Thyroid gland (tissue), 4 donors: Measurements from ENCODE around the gene CHST11. TPM values are rescaled to one million over a fixed set of nuclear protein-coding genes. Genes with fewer than 3 reads are reported as not detected.

Experiments
- DNase-seq, 2 donors: peaks; one replicate each; pipeline ENCODE4 v3.0.0-alpha.2; 2019
- H3K27ac ChIP-seq, 3 donors: fragments of 200-600 bp; sonication (generic); 1 replicate in 2 of 3; 2 replicates in 1 of 3; pipeline ENCODE4 v1.5.1; 2016 to 2019; ENCODE audit warnings: mild to moderate bottlenecking in 1 of 3, moderate library complexity in 1 of 3
- H3K27me3 ChIP-seq: fragments of 200-600 bp; sonication (generic); one replicate; pipeline ENCODE4 v1.5.1; 2019
- H3K36me3 ChIP-seq, 2 donors: fragments of 200-600 bp; sonication (generic); one replicate each; pipeline ENCODE4 v1.5.1; 2016 to 2019
- H3K4me1 ChIP-seq, 2 donors: fragments of 200-600 bp; sonication (generic); one replicate each; pipeline ENCODE4 v1.5.1; 2017 to 2019
- H3K4me3 ChIP-seq, 3 donors: fragments of 200-600 bp; sonication (generic); replicated peaks in 1 of 3; 1 replicate in 2 of 3; 2 replicates in 1 of 3; pipeline ENCODE4 v1.5.1; 2016; ENCODE audit warnings: mild to moderate bottlenecking in 1 of 3
- H3K9me3 ChIP-seq: fragments of 200-600 bp; sonication (generic); one replicate; pipeline ENCODE4 v1.5.1; 2017
- CTCF ChIP-seq, 6 experiments: fragments of 200-600 bp in 3 of 6; fragments of 450-650 bp in 3 of 6; sonication (generic) in 3 of 6; IDR thresholded peaks; one replicate each; pipeline ENCODE4 v1.5.1; 2016 to 2019; ENCODE audit warnings: antibody characterized with exemption in 6 of 6, mild to moderate bottlenecking in 2 of 6, inconsistent platforms in 1 of 6, moderate library complexity in 1 of 6
- POLR2A ChIP-seq, 2 donors: fragments of 450-650 bp; IDR thresholded peaks; one replicate each; pipeline ENCODE4 v1.6.1; 2017; ENCODE audit warnings: antibody characterized with exemption in 2 of 2, mild to moderate bottlenecking in 2 of 2, moderate library complexity in 1 of 2
- WGBS, 2 donors: methylation state at CpG; one replicate each; pipeline ENCODE4 v1.1.5; 2017; 5-methylcytosine and 5-hydroxymethylcytosine counted together
- intact Hi-C: fragments of 100-400 bp; cut with DNase I; formaldehyde crosslinking; loops from one replicate; pipeline ENCODE4 v1.15.1; 2023
- total RNA-seq, 4 donors: library from RNA; depleted of rRNA; stranded (reverse); fragments of >200 nt; gene quantifications; one replicate each; pipeline ENCODE4 v1.2.3, GENCODE V29; 2016

CHST11 gene
- total RNA-seq, 4 donors from 2014 or later = 6.9 to 11.6 (median 8.0) TPM

GRCh38 chr12:104490850-104491249 is 34.1 kb downstream of the CHST11 start:
- no peak overlapping the region for H3K4me3 ChIP-seq
- H3K27me3 ChIP-seq = no peaks in the 10 kb centered on the region
- H3K27ac ChIP-seq = no peak overlapping the region
- H3K36me3 ChIP-seq = no peaks in the 10 kb centered on the region
- WGBS, 2 donors = 75 to 86% methylated on average over 3 of the region's 3 CpGs
- no peaks in the 10 kb centered on the region for H3K9me3 ChIP-seq
- no peak for DNase-seq
- no peak for TF ChIP-seq CTCF (IDR thresholded peaks at IDR 0.05)
- TF ChIP-seq POLR2A (IDR thresholded peaks at IDR 0.05) = no peak
- intact Hi-C loops = no loop called here
- peaks cover 0 to 11% of the 10 kb centered on the region in 2 donors for H3K4me1 ChIP-seq

- Histone ChIP-seq H3K9me3 (no peaks in the 10 kb centered on the region), H3K27ac (peak overlapping the region in 1 of 3 donors; percentile 38), H3K4me1 (no peaks in the 10 kb centered on the region), H3K36me3 (no peaks in the 10 kb centered on the region), H3K4me3 (no peak overlapping the region), H3K27me3 (no peaks in the 10 kb centered on the region)
- TF ChIP-seq POLR2A (IDR thresholded peaks at IDR 0.05) (no peak), CTCF (IDR thresholded peaks at IDR 0.05) (no peak)
- intact Hi-C loops = no loop called here
- 96 to 98% methylated on average over 6 to 7 of the region's 7 CpGs for WGBS, 2 donors
- DNase-seq = no peak
These were observed 36.7 kb downstream of the CHST11 start for GRCh38 chr12:104493496-104493895.

GRCh38 chr12:104494137-104494792 is 37.5 kb downstream of the CHST11 start:
- no peaks in the 10 kb centered on the region for H3K36me3 ChIP-seq
- intact Hi-C loops = no loop called here
- no peaks in the 10 kb centered on the region for H3K27me3 ChIP-seq
- H3K4me1 ChIP-seq = no peaks in the 10 kb centered on the region
- H3K27ac ChIP-seq = peak overlapping the region in 1 of 3 donors; percentile 38
- TF ChIP-seq CTCF (IDR thresholded peaks at IDR 0.05) (no peak), POLR2A (IDR thresholded peaks at IDR 0.05) (no peak)
- H3K9me3 ChIP-seq = no peaks in the 10 kb centered on the region
- H3K4me3 ChIP-seq = no peak overlapping the region
- WGBS, 2 donors = 71 to 84% methylated on average over 13 of the region's 13 CpGs
- DNase-seq = peak in 1 of 2 donors; percentile 10

- TF ChIP-seq CTCF (IDR thresholded peaks at IDR 0.05) = no peak
- TF ChIP-seq POLR2A (IDR thresholded peaks at IDR 0.05) = no peak
- 79% methylated on average over 5 of the region's 5 CpGs for WGBS, 2 donors
- H3K27me3 ChIP-seq = no peaks in the 10 kb centered on the region
- no peaks in the 10 kb centered on the region for H3K36me3 ChIP-seq
- no peak overlapping the region for H3K4me3 ChIP-seq
- no peak overlapping the region for H3K27ac ChIP-seq
- no peaks in the 10 kb centered on the region for H3K9me3 ChIP-seq
- DNase-seq = no peak
- H3K4me1 ChIP-seq = no peaks in the 10 kb centered on the region
- intact Hi-C loops = no loop called here
These were observed 38.0 kb downstream of the CHST11 start for GRCh38 chr12:104494793-104495158.

- Histone ChIP-seq H3K27ac (no peak overlapping the region), H3K4me3 (no peak overlapping the region), H3K4me1 (no peaks in the 10 kb centered on the region), H3K9me3 (no peaks in the 10 kb centered on the region), H3K36me3 (no peaks in the 10 kb centered on the region), H3K27me3 (no peaks in the 10 kb centered on the region)
- TF ChIP-seq CTCF (IDR thresholded peaks at IDR 0.05) = no peak
- TF ChIP-seq POLR2A (IDR thresholded peaks at IDR 0.05) = no peak
- intact Hi-C loops = no loop called here
- 86 to 90% methylated on average over 3 of the region's 3 CpGs for WGBS, 2 donors
- no peak for DNase-seq
These were observed 39.0 kb downstream of the CHST11 start for GRCh38 chr12:104495786-104496185.
